Gastrocnemius medialis (tissue), 4 donors: ENCODE data around the gene NACA. TPM values are rescaled to one million over a fixed set of nuclear protein-coding genes. Genes with fewer than 3 reads are reported as not detected.

ENCODE experiments used
- ATAC-seq, 2 donors: fragments of 150-250 bp; one replicate each; pipeline ENCODE4 v1.9.1; 2016
- DNase-seq, 2 donors: peaks; one replicate each; pipeline ENCODE4 v3.0.0-alpha.2; 2019
- H3K27ac ChIP-seq, 4 donors: fragments of 200-600 bp; sonication (generic); 1 replicate in 1 of 4; 2 replicates in 3 of 4; pipeline ENCODE4 v1.5.1; 2016 to 2018; ENCODE audit warnings: mild to moderate bottlenecking in 2 of 4, moderate library complexity in 1 of 4
- H3K27me3 ChIP-seq, 3 donors: fragments of 200-600 bp; sonication (generic) in 2 of 3; 1 replicate in 1 of 3; 2 replicates in 2 of 3; pipeline versions ENCODE4 v1.5.1 to v1.6.0; 2016 to 2019; ENCODE audit warnings: mild to moderate bottlenecking in 1 of 3, moderate library complexity in 1 of 3
- H3K36me3 ChIP-seq, 2 donors: fragments of 200-600 bp; sonication (generic) in 1 of 2; one replicate each; pipeline ENCODE4 v1.5.1; 2017 to 2018
- H3K4me1 ChIP-seq, 2 donors: fragments of 200-600 bp; sonication (generic) in 1 of 2; one replicate each; pipeline ENCODE4 v1.5.1; 2016 to 2017; ENCODE audit warnings: mild to moderate bottlenecking in 2 of 2
- H3K4me3 ChIP-seq, 4 donors: fragments of 200-600 bp; sonication (generic) in 3 of 4; 1 replicate in 1 of 4; 2 replicates in 3 of 4; pipeline ENCODE4 v1.5.1; 2016 to 2019; ENCODE audit warnings: mild to moderate bottlenecking in 2 of 4
- H3K9me3 ChIP-seq, 3 donors: fragments of 200-600 bp; sonication (generic) in 2 of 3; 1 replicate in 1 of 3; 2 replicates in 2 of 3; pipeline ENCODE4 v1.5.1; 2016 to 2019
- CTCF ChIP-seq, 5 experiments: fragments of 450-650 bp in 3 of 5; fragments of 200-600 bp in 2 of 5; sonication (generic) in 2 of 5; IDR thresholded peaks in 4 of 5; conservative IDR thresholded peaks in 1 of 5; 1 replicate in 4 of 5; 2 replicates in 1 of 5; pipeline ENCODE4 v1.5.1; 2016 to 2019; ENCODE audit warnings: antibody characterized with exemption in 5 of 5, mild to moderate bottlenecking in 3 of 5, moderate library complexity in 3 of 5
- POLR2A ChIP-seq, 2 donors: fragments of 450-650 bp; IDR thresholded peaks; one replicate each; pipeline ENCODE4 v1.6.1; 2017; ENCODE audit warnings: antibody characterized with exemption in 2 of 2, mild to moderate bottlenecking in 2 of 2, moderate library complexity in 2 of 2
- in situ Hi-C, 4 donors: fragments of 200-750 bp; cut with MboI; loops; one replicate each; pipeline versions ENCODE4 v1.15.0 to v1.8.0; 2017; ENCODE audit warnings: low sequenced_read_pairs in 4 of 4
- intact Hi-C: fragments of 100-400 bp; cut with DNase I; formaldehyde crosslinking; loops from one replicate; pipeline ENCODE4 v1.15.1; 2023; ENCODE audit warnings: low total_unique reads
- total RNA-seq, 4 donors: library from RNA; depleted of rRNA; stranded (reverse); fragments of >200 nt; gene quantifications; one replicate each; pipeline versions ENCODE4 v1.1.0 to v1.2.3, GENCODE V29; 2016

Gene NACA
- total RNA-seq, 4 donors from 2014 or later = 225 to 438 (median 398) TPM

- ATAC-seq (no peak), DNase-seq (no peak)
- no peaks in the 10 kb centered on the region for H3K9me3 ChIP-seq
- in situ Hi-C loops = no loop called here
- peaks cover 7 to 20% of the 10 kb centered on the region in 2 donors for H3K4me1 ChIP-seq
- TF ChIP-seq CTCF (IDR thresholded peaks at IDR 0.05 in 4 of 5, conservative IDR thresholded peaks at IDR 0.05 in 1 of 5) (no peak), POLR2A (IDR thresholded peaks at IDR 0.05) (no peak)
- no peaks in the 10 kb centered on the region for H3K27me3 ChIP-seq
- peaks cover 6 to 68% of the 10 kb centered on the region in 2 donors for H3K36me3 ChIP-seq
- intact Hi-C loops = no loop called here
- no peak overlapping the region for H3K4me3 ChIP-seq
- no peak overlapping the region for H3K27ac ChIP-seq
These were observed 54.3 kb downstream of the NACA start for GRCh38 chr12:56670836-56671235.

GRCh38 chr12:56668197-56668457 is 57.0 kb downstream of the NACA start:
- no peak for ATAC-seq
- H3K27ac ChIP-seq = peak overlapping the region in 1 of 4 donors; percentile 18
- peaks cover 0 to 10% of the 10 kb centered on the region in 2 donors for H3K4me1 ChIP-seq
- H3K9me3 ChIP-seq = no peaks in the 10 kb centered on the region
- TF ChIP-seq CTCF (IDR thresholded peaks at IDR 0.05 in 4 of 5, conservative IDR thresholded peaks at IDR 0.05 in 1 of 5) (no peak), POLR2A (IDR thresholded peaks at IDR 0.05) (no peak)
- no peak overlapping the region for H3K4me3 ChIP-seq
- in situ Hi-C loops (no loop called here), intact Hi-C loops (no loop called here)
- H3K27me3 ChIP-seq = no peaks in the 10 kb centered on the region
- no peak for DNase-seq
- peaks cover 9 to 95% of the 10 kb centered on the region in 2 donors for H3K36me3 ChIP-seq

Other genes with a start within 250 kb of the NACA start
- gene GLS2, start 237.1 kb downstream of the NACA start, total RNA-seq = 1 to 10 TPM in 1 of 4 donors, under 1 TPM in 1, not detected in 2; 0.53 to 1.9 TPM
- gene RBMS2, start 203.5 kb downstream of the NACA start, total RNA-seq = 10 to 100 TPM in 1 of 4 donors, 1 to 10 TPM in 3; 4.1 to 11.0 (median 5.4) TPM
- gene BAZ2A, start 95.0 kb downstream of the NACA start, total RNA-seq = 10 to 100 TPM; 40.5 to 65.8 (median 55.4) TPM
- gene ATP5F1B, start 79.3 kb downstream of the NACA start, total RNA-seq = 1,000 to 10,000 TPM in 2 of 4 donors, 100 to 1,000 TPM in 2; 779 to 1,310 (median 926) TPM
- gene PTGES3, start 37.0 kb downstream of the NACA start, total RNA-seq = 10 to 100 TPM; 57.2 to 81.4 (median 69.3) TPM
- 1 to 10 TPM; 3.2 to 5.9 (median 3.7) TPM for gene PRIM1, start 27.0 kb upstream of the NACA start, total RNA-seq
- 1 to 10 TPM in 3 of 4 donors, not detected in 1; 1.2 to 2.3 (median 1.6) TPM for gene HSD17B6, start 38.0 kb upstream of the NACA start, total RNA-seq
- gene SDR9C7, start 209.1 kb upstream of the NACA start, total RNA-seq = under 1 TPM in 1 of 4 donors, not detected in 3; 0.27 TPM
- 1 to 10 TPM in 1 of 4 donors, under 1 TPM in 3; 0.56 to 1.1 (median 0.67) TPM for gene RDH16, start 232.3 kb upstream of the NACA start, total RNA-seq